K562 (cell line): ENCODE data around the gene SYNJ2. TPM values are rescaled to one million over a fixed set of nuclear protein-coding genes. Genes with fewer than 3 reads are reported as not detected.
A peak's percentile ranks its signal among the peaks of the same experiment; 100 is the strongest.

Experiments
- ATAC-seq: fragments of 200-7000 bp; cut with Tn5 transposase; 3 replicates; pipeline ENCODE4 v1.9.1; 2020; ENCODE audit warnings: moderate library complexity
- BruUV-seq: library from RNA; stranded (reverse); fragments of 400-500 nt; replicated peaks from 2 replicates; lab custom pipeline; 2021; lab: Mats Ljungman, UMichigan
- CTCF ChIA-PET: fragments of 300-600 bp; formaldehyde crosslinking; extraction: SDS; loops from one replicate; lab custom pipeline; 2021; ENCODE audit warnings: low intra/inter-chr PET ratio; lab: Yijun Ruan, JAX
- POLR2A ChIA-PET: fragments of 300-600, 350-650 bp; sonication (Branson Sonifier 250); formaldehyde crosslinking; extraction: SDS; loops from one replicate; lab custom pipeline; 2021; ENCODE audit warnings: antibody characterized with exemption, inconsistent platforms; lab: Yijun Ruan, JAX
- DNase-seq, 4 experiments: peaks; one replicate each; pipeline versions ENCODE4 v3.0.0 to v3.0.0-alpha.2; 2011 to 2018; ENCODE audit warnings: low spot score in 3 of 4, mixed read lengths in 3 of 4; ENCODE audit errors: extremely low read depth in 1 of 4
- FAIRE-seq: peaks from 2 replicates; lab custom pipeline; 2011; peaks lifted over from hg19 to GRCh38; lab: Jason Lieb, UNC
- H2AFZ ChIP-seq: 2 replicates; pipeline ENCODE4 v1.6.0; 2011; ENCODE audit warnings: low read depth, low read length, control low read depth, inconsistent platforms
- H3K27ac ChIP-seq: fragments of 200-600 bp; 3 replicates; pipeline ENCODE4 v1.8.0; 2011; ENCODE audit warnings: low read depth, mild to moderate bottlenecking, control low read depth, inconsistent platforms, low read length, moderate library complexity, mixed read lengths; ENCODE audit errors: extremely low read depth
- H3K27me3 ChIP-seq, 2 experiments: fragments of 300-600 bp in 1 of 2; 2 replicates in 1 of 2; 3 replicates in 1 of 2; pipeline versions ENCODE4 v1.6.0 to v1.8.0; 2011; ENCODE audit warnings: inconsistent platforms in 2 of 2, low read length in 2 of 2, mild to moderate bottlenecking in 1 of 2, mixed read lengths in 1 of 2, moderate library complexity in 1 of 2; ENCODE audit not compliant: control insufficient read depth in 2 of 2, insufficient read depth in 2 of 2
- H3K36me3 ChIP-seq: fragments of 300-600 bp; 3 replicates; pipeline ENCODE4 v1.8.0; 2011; ENCODE audit warnings: mild to moderate bottlenecking, low read length, inconsistent platforms; ENCODE audit not compliant: control insufficient read depth, insufficient read depth
- H3K4me1 ChIP-seq, 2 experiments: fragments of 200-600 bp in 1 of 2; replicated peaks in 1 of 2; 2 replicates in 1 of 2; 3 replicates in 1 of 2; pipeline versions ENCODE4 v1.5.1 to v1.8.0; 2011; ENCODE audit warnings: inconsistent platforms in 2 of 2, low read length in 2 of 2, mild to moderate bottlenecking in 1 of 2, mixed read lengths in 1 of 2, moderate library complexity in 1 of 2; ENCODE audit not compliant: control insufficient read depth in 2 of 2, insufficient read depth in 2 of 2
- H3K4me2 ChIP-seq: 2 replicates; pipeline ENCODE4 v1.6.1; 2011; ENCODE audit warnings: low read length, control low read depth, inconsistent platforms, mixed read lengths; ENCODE audit not compliant: insufficient read depth
- H3K4me3 ChIP-seq: fragments of 200-600 bp; sonication (generic), shearing (Covaris generic); 2 replicates; pipeline ENCODE4 v1.5.1; 2016; ENCODE audit warnings: control low read depth, inconsistent platforms
- H3K79me2 ChIP-seq: fragments of 200-600 bp; 3 replicates; pipeline ENCODE4 v1.8.0; 2011; ENCODE audit warnings: low read length, inconsistent platforms; ENCODE audit not compliant: control insufficient read depth, insufficient read depth
- H3K9ac ChIP-seq, 2 experiments: 2 replicates each; pipeline versions ENCODE4 v1.6.0 to v1.6.1; 2011; ENCODE audit warnings: low read depth in 2 of 2, low read length in 2 of 2, control low read depth in 1 of 2, inconsistent platforms in 1 of 2, mild to moderate bottlenecking in 1 of 2, mixed read lengths in 1 of 2; ENCODE audit not compliant: insufficient read depth in 1 of 2
- H3K9me1 ChIP-seq: one replicate; pipeline ENCODE4 v1.6.0; 2011; ENCODE audit warnings: inconsistent platforms, mild to moderate bottlenecking, low read length, moderate library complexity; ENCODE audit not compliant: control insufficient read depth, insufficient read depth
- H3K9me3 ChIP-seq: replicated peaks from 2 replicates; pipeline ENCODE4 v1.5.1; 2011; ENCODE audit warnings: low read depth, low read length, inconsistent platforms; ENCODE audit not compliant: control insufficient read depth, insufficient read depth
- H4K20me1 ChIP-seq: replicated peaks from 2 replicates; pipeline ENCODE4 v1.6.1; 2011; ENCODE audit warnings: low read length, inconsistent platforms, mixed read lengths; ENCODE audit not compliant: control insufficient read depth, insufficient read depth
- C11orf30 ChIP-seq: fragments of 450-650 bp; IDR thresholded peaks from 2 replicates; pipeline ENCODE4 v1.6.1; 2016; ENCODE audit warnings: low read depth, mild to moderate bottlenecking
- CBX3 ChIP-seq, 2 experiments: IDR thresholded peaks; 1 replicate in 1 of 2; 2 replicates in 1 of 2; pipeline ENCODE4 v1.6.1; 2012; ENCODE audit warnings: inconsistent platforms in 2 of 2, low read length in 2 of 2, borderline replicate concordance in 1 of 2, control low read depth in 1 of 2
- CHD1 ChIP-seq: fragments of 200-600 bp; sonication (generic); IDR thresholded peaks from one replicate; pipeline ENCODE4 v1.6.1; 2012; ENCODE audit warnings: mild to moderate bottlenecking, moderate library complexity, low read length, inconsistent platforms
- COPS2 ChIP-seq: fragments of 450-650 bp; conservative IDR thresholded peaks from 2 replicates; pipeline ENCODE4 v1.6.1; 2016; ENCODE audit warnings: mild to moderate bottlenecking, moderate library complexity
- ILK ChIP-seq: fragments of 450-650 bp; IDR thresholded peaks from 2 replicates; pipeline ENCODE4 v1.6.1; 2016; ENCODE audit warnings: missing genetic modification characterization, low read depth, mild to moderate bottlenecking, missing compliant biosample characterization, moderate library complexity, borderline replicate concordance
- KDM5B ChIP-seq: fragments of 200-600 bp; sonication (generic); IDR thresholded peaks from 2 replicates; pipeline ENCODE4 v1.6.1; 2012; ENCODE audit warnings: low read depth, mild to moderate bottlenecking, moderate library complexity, low read length, control low read depth, inconsistent platforms; ENCODE audit not compliant: insufficient replicate concordance
- MAFG ChIP-seq: fragments of 450-650 bp; conservative IDR thresholded peaks from 2 replicates; pipeline ENCODE4 v1.6.1; 2016; ENCODE audit warnings: missing genetic modification characterization, missing compliant biosample characterization
- MAX ChIP-seq: sonication (generic); formaldehyde crosslinking; IDR thresholded peaks from 2 replicates; pipeline ENCODE4 v1.9.0; 2022; ENCODE audit warnings: mild to moderate bottlenecking, missing genetic modification reagents
- MTA3 ChIP-seq: fragments of 450-650 bp; formaldehyde crosslinking; IDR thresholded peaks from 2 replicates; pipeline ENCODE4 v1.6.1; 2017; ENCODE audit warnings: mild to moderate bottlenecking, borderline replicate concordance
- NR1H2 ChIP-seq: sonication (generic); formaldehyde crosslinking; IDR thresholded peaks from 2 replicates; pipeline ENCODE4 v1.4.0; 2020; ENCODE audit warnings: mild to moderate bottlenecking, missing genetic modification reagents
- RFX7 ChIP-seq: fragments of 250-450 bp; sonication (Bioruptor Pico); IDR thresholded peaks from 2 replicates; pipeline ENCODE4 v1.5.1; 2021; ENCODE audit warnings: mild to moderate bottlenecking
- SRF ChIP-seq, 2 experiments: fragments of 250-450, 450-650 bp in 1 of 2; sonication (Bioruptor Pico) in 1 of 2; sonication (generic) in 1 of 2; formaldehyde crosslinking; IDR thresholded peaks; 2 replicates each; pipeline versions ENCODE4 v1.5.0 to v1.5.1; 2020 to 2022; ENCODE audit warnings: mild to moderate bottlenecking in 1 of 2, missing genetic modification reagents in 1 of 2
- SRSF7 ChIP-seq: fragments of 200-400 bp; formaldehyde crosslinking; optimal IDR thresholded peaks from 2 replicates; pipeline ENCODE3; 2017; ENCODE audit warnings: mild to moderate bottlenecking, low read depth, low read length
- TEAD2 ChIP-seq: fragments of 450-650 bp; IDR thresholded peaks from 2 replicates; pipeline ENCODE4 v1.6.1; 2016; ENCODE audit warnings: missing genetic modification characterization, control low read depth, missing compliant biosample characterization
- TFAP4 ChIP-seq: sonication (generic); formaldehyde crosslinking; IDR thresholded peaks from 2 replicates; pipeline ENCODE4 v1.8.0; 2022; ENCODE audit warnings: missing genetic modification reagents, mild to moderate bottlenecking, moderate library complexity, borderline replicate concordance
- USF1 ChIP-seq: sonication (generic); formaldehyde crosslinking; IDR thresholded peaks from 2 replicates; pipeline ENCODE4 v1.9.0; 2022; ENCODE audit warnings: mild to moderate bottlenecking, missing genetic modification reagents
- ZNF184 ChIP-seq: sonication (generic); formaldehyde crosslinking; IDR thresholded peaks from 2 replicates; pipeline ENCODE4 v1.5.0; 2020; ENCODE audit warnings: missing genetic modification reagents
- ZNF512 ChIP-seq: IDR thresholded peaks from 2 replicates; pipeline ENCODE4 v1.6.1; 2016; ENCODE audit warnings: missing genetic modification characterization, missing compliant biosample characterization
- WGBS: fragments of 100-300 bp; shearing (Covaris generic); methylation state at CpG from one replicate; pipeline ENCODE4 v1.1.6; 2016; ENCODE audit warnings: low coverage, mixed read lengths; ENCODE audit not compliant: insufficient coverage; ENCODE audit errors: missing lambda C conversion rate; 5-methylcytosine and 5-hydroxymethylcytosine counted together
- in situ Hi-C: fragments of 300-500 bp; cut with MboI; formaldehyde crosslinking; loops from 4 replicates; pipeline ENCODE4 v1.15.0; 2018; ENCODE audit warnings: inconsistent platforms, mixed read lengths
- intact Hi-C: fragments of 100-400 bp; cut with micrococcal nuclease; formaldehyde crosslinking; loops from 2 replicates; pipeline ENCODE4 v1.14.2; 2022
- polyA plus RNA-seq, 8 experiments: library from polyadenylated mRNA; depleted of rRNA in 4 of 8; stranded (reverse) in 5 of 8; unstranded in 3 of 8; fragments of >200 nt; fragmentation: Nextera tagmentation in 2 of 8; fragmentation: Illumina TruSeq in 1 of 8; extraction: Ambion mirVana in 2 of 8; extraction: Trizol in 1 of 8; gene quantifications; 2 replicates each; pipeline versions ENCODE4 v1.2.1 to v1.2.3, GENCODE V29; 2011 to 2014; ENCODE audit warnings: inconsistent platforms in 1 of 8, missing spikeins in 1 of 8
- total RNA-seq, 7 experiments: library from RNA; depleted of rRNA in 6 of 7; stranded (reverse); fragments of >200 nt in 6 of 7; fragmentation: Illumina TruSeq in 2 of 7; extraction: Trizol in 2 of 7; gene quantifications; 2 replicates each; pipeline versions ENCODE4 v1.2.1 to v1.2.3, GENCODE V29; 2011 to 2021; ENCODE audit warnings: low replicate concordance in 1 of 7

The SYNJ2 gene
- total and polyA plus RNA-seq, 9 of the 15 experiments (the other 6 are each of a cell fraction or from before 2014, with no cell fraction given) = 3.0 to 27.7 (median 17.8) TPM

GRCh38 chr6:157994125-157994795 is 12.6 kb downstream of the SYNJ2 start:
- H3K27me3 ChIP-seq = no peaks in the 10 kb centered on the region
- DNase-seq (peak in 2 of 4 experiments; percentile 53 to 56), FAIRE-seq (no peak), ATAC-seq (no peak)
- H3K27ac ChIP-seq = no peak overlapping the region
- H3K79me2 ChIP-seq = peaks cover 71% of the 10 kb centered on the region
- POLR2A ChIA-PET = interaction anchor here (0.6 to 3.8 kb wide), 4 partner anchors 9 to 535 kb away, joined by 3 to 15 read pairs (median 8); partner anchors contain the start of gene SYNJ2
- peaks cover 26% of the 10 kb centered on the region for H4K20me1 ChIP-seq
- in situ Hi-C loops = no loop called here
- WGBS = 78% methylated on average over 7 of the region's 7 CpGs
- H3K36me3 ChIP-seq = peaks cover 7% of the 10 kb centered on the region; the same call in 1 of the 3 replicates
- peaks cover 28 to 36% of the 10 kb centered on the region in 2 experiments for H3K4me1 ChIP-seq
- H3K9ac ChIP-seq = no peak overlapping the region
- no peak overlapping the region for H3K4me2 ChIP-seq
- H3K9me1 ChIP-seq = peaks cover 9% of the 10 kb centered on the region
- no peak overlapping the region for H2AFZ ChIP-seq
- CTCF ChIA-PET = no interaction called here
- no peak overlapping the region for H3K4me3 ChIP-seq
- no peaks in the 10 kb centered on the region for H3K9me3 ChIP-seq
- intact Hi-C loops = no loop called here
- no TSS peak for BruUV-seq
- no peak for TF ChIP-seq COPS2
- TF ChIP-seq USF1 = peak; percentile 74
- no peak for TF ChIP-seq NR1H2 (CRISPR knock-in tag)
- no peak for TF ChIP-seq ILK (tag)
- TF ChIP-seq C11orf30 = peak; percentile 85
- TF ChIP-seq TFAP4 = peak; percentile 82; the same call in 1 of the 2 replicates
- no peak for TF ChIP-seq ZNF184 (CRISPR knock-in tag)
- TF ChIP-seq MAFG (tag) = peak; percentile 83
- TF ChIP-seq MTA3 = no peak
- TF ChIP-seq ZNF512 (tag) = no peak
- no peak for TF ChIP-seq CBX3 (IDR thresholded peaks at IDR 0.05; ENCODE audit: borderline replicate concordance in 1 of 2, low read length in 2 of 2)
- peak; percentile 60 for TF ChIP-seq MAX (CRISPR knock-in tag)
- no peak for TF ChIP-seq SRF (CRISPR knock-in tag; IDR thresholded peaks at IDR 0.05)
- no peak for TF ChIP-seq RFX7 (CRISPR knock-in tag)
- TF ChIP-seq CHD1 = no peak
- TF ChIP-seq TEAD2 (tag) = no peak
- TF ChIP-seq KDM5B = no peak
- TF ChIP-seq SRSF7 = no peak
